ENCODE data around the gene SLC12A4.
"Not testable (repeated sequence)": the region's sequence is repeated elsewhere in the genome, so short reads cannot be mapped to it uniquely, and the experiment has no call there.

The SLC12A4 gene

GRCh38 chr16:67996666-67997065 is 28.2 kb upstream of the SLC12A4 start:
- TF ChIP-seq, protein P1, sequence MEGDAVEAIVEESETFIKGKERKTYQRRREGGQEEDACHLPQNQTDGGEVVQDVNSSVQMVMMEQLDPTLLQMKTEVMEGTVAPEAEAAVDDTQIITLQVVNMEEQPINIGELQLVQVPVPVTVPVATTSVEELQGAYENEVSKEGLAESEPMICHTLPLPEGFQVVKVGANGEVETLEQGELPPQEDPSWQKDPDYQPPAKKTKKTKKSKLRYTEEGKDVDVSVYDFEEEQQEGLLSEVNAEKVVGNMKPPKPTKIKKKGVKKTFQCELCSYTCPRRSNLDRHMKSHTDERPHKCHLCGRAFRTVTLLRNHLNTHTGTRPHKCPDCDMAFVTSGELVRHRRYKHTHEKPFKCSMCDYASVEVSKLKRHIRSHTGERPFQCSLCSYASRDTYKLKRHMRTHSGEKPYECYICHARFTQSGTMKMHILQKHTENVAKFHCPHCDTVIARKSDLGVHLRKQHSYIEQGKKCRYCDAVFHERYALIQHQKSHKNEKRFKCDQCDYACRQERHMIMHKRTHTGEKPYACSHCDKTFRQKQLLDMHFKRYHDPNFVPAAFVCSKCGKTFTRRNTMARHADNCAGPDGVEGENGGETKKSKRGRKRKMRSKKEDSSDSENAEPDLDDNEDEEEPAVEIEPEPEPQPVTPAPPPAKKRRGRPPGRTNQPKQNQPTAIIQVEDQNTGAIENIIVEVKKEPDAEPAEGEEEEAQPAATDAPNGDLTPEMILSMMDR (IDR thresholded peaks at IDR 0.05; ENCODE audit: insufficient read depth, low read length, poor library complexity, severe bottlenecking) = no peak
- Histone ChIP-seq H3K4me3 (replicated peaks; ENCODE audit: low read depth, low read length) (no peak overlapping the region), H3K27me3 (replicated peaks; ENCODE audit: control insufficient read depth, insufficient read depth, low read length) (no peaks in the 10 kb centered on the region), H3K36me3 (ENCODE audit: control insufficient read depth, insufficient read depth, low read length) (no peaks in the 10 kb centered on the region)
- no peak for DNase-seq (ENCODE audit: extremely low read depth, insufficient read length)

DNA sequence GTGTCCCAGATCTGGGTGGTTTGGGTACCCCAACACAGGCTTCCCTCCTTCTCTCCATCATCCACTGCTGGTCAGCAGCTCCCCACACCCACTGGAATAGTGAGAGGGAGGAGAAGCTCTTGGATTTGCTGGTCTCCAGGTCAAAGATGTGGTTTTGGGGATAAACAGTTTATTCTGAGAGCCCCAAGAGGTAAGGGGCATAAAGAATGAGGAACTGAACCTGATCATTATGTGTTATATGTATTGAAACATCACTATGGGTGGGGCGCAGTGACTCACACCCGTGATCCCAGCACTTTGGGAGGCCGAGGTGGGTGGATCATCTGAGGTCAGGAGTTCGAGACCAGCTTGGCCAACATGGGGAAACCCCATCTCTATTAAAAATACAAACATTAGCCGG is 27.0 kb upstream of the SLC12A4 start:
- peak; percentile 47 for DNase-seq (ENCODE audit: extremely low read depth, insufficient read length)
- no peak overlapping the region for H3K4me3 ChIP-seq (replicated peaks; ENCODE audit: low read depth, low read length)
- TF ChIP-seq, protein P1 (IDR thresholded peaks at IDR 0.05; ENCODE audit: insufficient read depth, low read length, poor library complexity, severe bottlenecking) = no peak
- H3K36me3 ChIP-seq (ENCODE audit: control insufficient read depth, insufficient read depth, low read length) = no peaks in the 10 kb centered on the region
- no peaks in the 10 kb centered on the region for H3K27me3 ChIP-seq (replicated peaks; ENCODE audit: control insufficient read depth, insufficient read depth, low read length)

- H3K4me3 ChIP-seq (replicated peaks; ENCODE audit: low read depth, low read length); H3K27me3 ChIP-seq (replicated peaks; ENCODE audit: control insufficient read depth, insufficient read depth, low read length); DNase-seq (ENCODE audit: extremely low read depth, insufficient read length); H3K36me3 ChIP-seq (ENCODE audit: control insufficient read depth, insufficient read depth, low read length): not testable (repeated sequence)
These were observed 25.6 kb upstream of the SLC12A4 start for GRCh38 chr16:67994040-67994408.

DNA sequence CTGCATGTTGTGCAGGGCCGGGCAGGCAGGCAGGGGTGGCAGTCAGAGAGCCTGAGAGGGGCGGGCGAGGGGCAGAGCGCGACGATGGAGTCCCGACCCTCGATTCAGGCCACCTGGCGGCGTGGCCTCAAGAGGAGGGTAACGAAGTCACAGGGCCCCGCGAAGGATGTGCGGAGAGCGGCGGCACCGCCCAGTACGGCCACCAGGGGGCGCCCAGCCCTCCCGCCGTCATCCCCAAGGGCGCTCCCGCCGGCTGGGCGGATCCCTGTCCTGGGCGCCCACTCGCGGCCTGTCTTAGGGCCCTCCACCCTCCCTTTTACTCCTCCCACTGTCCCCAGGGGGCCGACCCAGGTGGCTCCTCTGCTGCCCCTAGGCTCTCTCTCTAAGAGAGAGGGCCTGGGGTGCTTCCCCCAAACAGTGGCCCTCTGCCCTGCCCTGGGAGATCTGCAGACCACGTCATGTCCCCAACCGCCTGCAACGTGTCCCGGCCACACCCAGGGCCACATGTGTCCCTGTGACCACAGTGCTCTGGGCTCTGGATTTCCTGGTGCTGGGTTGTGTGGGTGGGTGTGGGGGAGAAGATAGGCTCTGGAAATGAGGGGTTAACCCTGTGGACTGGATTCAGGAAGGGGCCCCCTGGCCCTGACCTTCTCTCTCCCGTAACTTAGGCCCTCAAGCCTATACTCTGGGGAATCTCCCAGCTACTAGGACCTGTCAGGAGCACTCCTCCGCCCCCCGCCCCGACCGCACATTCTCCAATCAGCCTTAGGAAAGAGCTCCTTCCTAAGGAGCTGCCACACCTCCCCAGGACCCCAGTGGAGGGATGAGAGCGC is 25.0 kb upstream of the SLC12A4 start:
- H3K4me3 ChIP-seq (replicated peaks; ENCODE audit: low read depth, low read length) = peak overlapping the region; percentile 24; the same call in 1 of the 2 replicates

DNA sequence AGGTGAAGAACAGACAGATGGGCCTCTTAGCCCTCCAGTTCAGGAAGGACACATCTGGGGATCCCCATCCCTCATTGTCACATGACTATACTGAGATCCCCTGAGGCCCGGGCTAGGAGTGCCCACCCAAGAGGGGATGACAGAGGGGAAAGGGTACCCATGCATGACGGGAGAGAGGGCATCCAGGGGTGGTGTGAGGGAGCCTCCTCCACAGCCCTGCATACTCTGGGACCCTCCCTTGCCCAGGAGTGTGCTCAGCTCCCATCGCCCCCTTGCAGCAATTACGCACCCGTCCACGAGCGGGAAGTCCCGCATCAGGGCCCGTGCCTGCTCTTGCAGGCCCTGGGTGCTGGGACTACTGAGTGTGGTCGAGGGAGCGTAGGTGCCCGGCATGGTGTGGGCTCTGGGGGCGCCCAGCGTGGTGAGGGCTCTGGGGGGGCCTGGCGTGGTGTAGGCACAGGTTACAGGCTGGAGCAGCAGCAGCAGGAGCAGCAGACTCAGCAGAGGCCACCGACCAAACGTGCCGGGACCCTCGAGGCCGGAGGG is 24.3 kb upstream of the SLC12A4 start:
- no peak for DNase-seq (ENCODE audit: extremely low read depth, insufficient read length)
- H3K4me3 ChIP-seq (replicated peaks; ENCODE audit: low read depth, low read length) = no peak overlapping the region
- H3K36me3 ChIP-seq (ENCODE audit: control insufficient read depth, insufficient read depth, low read length) = no peaks in the 10 kb centered on the region
- TF ChIP-seq, protein P1 (IDR thresholded peaks at IDR 0.05; ENCODE audit: insufficient read depth, low read length, poor library complexity, severe bottlenecking) = no peak
- H3K27me3 ChIP-seq (replicated peaks; ENCODE audit: control insufficient read depth, insufficient read depth, low read length) = no peaks in the 10 kb centered on the region

More for the DNA sequence above, 25.0 kb upstream of the SLC12A4 start:
- TF ChIP-seq, protein P1 (IDR thresholded peaks at IDR 0.05; ENCODE audit: insufficient read depth, low read length, poor library complexity, severe bottlenecking) = peak; percentile 90
- peak; percentile 93 for DNase-seq (ENCODE audit: extremely low read depth, insufficient read length)
- Histone ChIP-seq H3K36me3 (ENCODE audit: control insufficient read depth, insufficient read depth, low read length) (no peaks in the 10 kb centered on the region), H3K27me3 (replicated peaks; ENCODE audit: control insufficient read depth, insufficient read depth, low read length) (no peaks in the 10 kb centered on the region)

- DNase-seq (ENCODE audit: extremely low read depth, insufficient read length) = no peak
- TF ChIP-seq, protein P1 (IDR thresholded peaks at IDR 0.05; ENCODE audit: insufficient read depth, low read length, poor library complexity, severe bottlenecking) = no peak
- Histone ChIP-seq H3K36me3 (ENCODE audit: control insufficient read depth, insufficient read depth, low read length) (no peaks in the 10 kb centered on the region), H3K27me3 (replicated peaks; ENCODE audit: control insufficient read depth, insufficient read depth, low read length) (no peaks in the 10 kb centered on the region), H3K4me3 (replicated peaks; ENCODE audit: low read depth, low read length) (no peak overlapping the region)
These were observed 21.6 kb upstream of the SLC12A4 start for GRCh38 chr16:67990018-67990386.
